ENCODE results near the gene INPP5J.

GRCh38 chr22:31162015-31162765 lies 39.4 kb downstream of the INPP5J start:
- TF ChIP-seq RAD21 (conservative IDR thresholded peaks at IDR 0.05): no peak
- no peak for TF ChIP-seq CTCF (IDR thresholded peaks at IDR 0.05; ENCODE audit: poor library complexity, severe bottlenecking)
- TF ChIP-seq MXI1 (conservative IDR thresholded peaks at IDR 0.05; ENCODE audit: poor library complexity, severe bottlenecking): no peak
- no peak for TF ChIP-seq POLR2AphosphoS5 (IDR thresholded peaks at IDR 0.05)
